PC-3 (cell line): ENCODE measurements around the gene RARA. TPM values are rescaled to one million over a fixed set of nuclear protein-coding genes. Genes with fewer than 3 reads are reported as not detected.
"Not testable (repeated sequence)": the region's sequence is repeated elsewhere in the genome, so short reads cannot be mapped to it uniquely, and the experiment has no call there.

Source experiments
- ATAC-seq: fragments of 200-7000 bp; cut with Tn5 transposase; 2 replicates; pipeline ENCODE4 v1.9.1; 2020; ENCODE audit warnings: mild to moderate bottlenecking, moderate library complexity
- BruUV-seq: library from RNA; stranded (reverse); fragments of 400-500 nt; replicated peaks from 2 replicates; lab custom pipeline; 2021; lab: Mats Ljungman, UMichigan
- CTCF ChIA-PET: fragments of 300-600 bp; sonication (Branson Sonifier 250); formaldehyde crosslinking; loops from one replicate; lab custom pipeline; 2022; ENCODE audit warnings: antibody characterized with exemption; lab: Charles Lee
- POLR2A ChIA-PET: fragments of 300-600 bp; sonication (Branson Sonifier 250); formaldehyde crosslinking; loops from one replicate; lab custom pipeline; 2022; ENCODE audit warnings: antibody characterized with exemption; ENCODE audit not compliant: unreplicated experiment; lab: Charles Lee
- DNase-seq: peaks from one replicate; pipeline ENCODE4 v3.0.0-alpha.2; 2015
- H2AFZ ChIP-seq: fragments of 300-600 bp; sonication (generic); 2 replicates; pipeline ENCODE4 v1.6.0; 2016; ENCODE audit warnings: antibody characterized with exemption, low read length
- H3F3A ChIP-seq: fragments of 300-600 bp; sonication (generic); one replicate; pipeline ENCODE4 v1.6.0; 2017; ENCODE audit warnings: antibody characterized with exemption, low read length, control low read depth, mild to moderate bottlenecking; ENCODE audit not compliant: unreplicated experiment
- H3K27ac ChIP-seq: fragments of 300-600 bp; sonication (generic); 2 replicates; pipeline ENCODE4 v1.5.1; 2016; ENCODE audit warnings: mild to moderate bottlenecking, low read length
- H3K27me3 ChIP-seq: fragments of 300-600 bp; sonication (generic); 2 replicates; pipeline ENCODE4 v1.6.1; 2016; ENCODE audit warnings: low read length, mixed read lengths
- H3K36me3 ChIP-seq: fragments of 300-600 bp; sonication (generic); 2 replicates; pipeline ENCODE4 v1.6.1; 2016; ENCODE audit warnings: low read depth, mixed run types, low read length, mixed read lengths
- H3K4me1 ChIP-seq: fragments of 300-600 bp; sonication (generic); 2 replicates; pipeline ENCODE4 v1.5.1; 2016; ENCODE audit warnings: low read length; ENCODE audit not compliant: insufficient read depth
- H3K4me2 ChIP-seq: fragments of 300-600 bp; sonication (generic); 2 replicates; pipeline ENCODE4 v1.6.0; 2016; ENCODE audit warnings: low read length
- H3K4me3 ChIP-seq: fragments of 300-600 bp; sonication (generic); 2 replicates; pipeline ENCODE4 v1.5.1; 2016; ENCODE audit warnings: mild to moderate bottlenecking, low read length, mixed read lengths
- H3K79me2 ChIP-seq: fragments of 300-600 bp; sonication (generic); 2 replicates; pipeline ENCODE4 v1.6.1; 2017; ENCODE audit warnings: low read length, mixed read lengths
- H3K9ac ChIP-seq: fragments of 300-600 bp; sonication (generic); 2 replicates; pipeline ENCODE4 v1.6.0; 2016; ENCODE audit warnings: mild to moderate bottlenecking, low read length
- H3K9me2 ChIP-seq: fragments of 300-600 bp; sonication (generic); replicated peaks from 2 replicates; pipeline ENCODE4 v1.6.1; 2016; ENCODE audit warnings: mixed run types, low read length, mixed read lengths
- H3K9me3 ChIP-seq: fragments of 300-600 bp; sonication (generic); 2 replicates; pipeline ENCODE4 v1.6.1; 2016; ENCODE audit warnings: low read length, mixed read lengths
- H4K20me1 ChIP-seq: fragments of 300-600 bp; sonication (generic); 2 replicates; pipeline ENCODE4 v1.6.1; 2016; ENCODE audit warnings: low read length, mixed read lengths
- EZH2 ChIP-seq: fragments of 300-600 bp; sonication (generic); IDR thresholded peaks from one replicate; pipeline ENCODE4 v1.6.1; 2017; ENCODE audit warnings: antibody characterized with exemption, mild to moderate bottlenecking, low read length; ENCODE audit not compliant: unreplicated experiment
- EZH2phosphoT487 ChIP-seq: fragments of 300-600 bp; sonication (generic); IDR thresholded peaks from 2 replicates; pipeline ENCODE4 v1.6.1; 2018; ENCODE audit warnings: mild to moderate bottlenecking, antibody characterized with exemption, low read length, borderline replicate concordance
- intact Hi-C: fragments of 100-400 bp; cut with micrococcal nuclease; formaldehyde crosslinking; loops from 2 replicates; pipeline ENCODE4 v1.9.0; 2023
- total RNA-seq: library from RNA; depleted of rRNA; stranded (reverse); fragments of >200 nt; gene quantifications from 2 replicates; pipeline ENCODE4 v1.2.3, GENCODE V29; 2014
- TF ChIP-seq, protein P1 (sequence below): fragments of 300-600 bp; sonication (generic); conservative IDR thresholded peaks from 2 replicates; pipeline ENCODE4 v1.5.1; 2017; ENCODE audit warnings: antibody characterized with exemption, low read depth, mild to moderate bottlenecking, low read length

The RARA gene
- total RNA-seq, 1 experiment from 2014 or later = 19.6 TPM

DNA sequence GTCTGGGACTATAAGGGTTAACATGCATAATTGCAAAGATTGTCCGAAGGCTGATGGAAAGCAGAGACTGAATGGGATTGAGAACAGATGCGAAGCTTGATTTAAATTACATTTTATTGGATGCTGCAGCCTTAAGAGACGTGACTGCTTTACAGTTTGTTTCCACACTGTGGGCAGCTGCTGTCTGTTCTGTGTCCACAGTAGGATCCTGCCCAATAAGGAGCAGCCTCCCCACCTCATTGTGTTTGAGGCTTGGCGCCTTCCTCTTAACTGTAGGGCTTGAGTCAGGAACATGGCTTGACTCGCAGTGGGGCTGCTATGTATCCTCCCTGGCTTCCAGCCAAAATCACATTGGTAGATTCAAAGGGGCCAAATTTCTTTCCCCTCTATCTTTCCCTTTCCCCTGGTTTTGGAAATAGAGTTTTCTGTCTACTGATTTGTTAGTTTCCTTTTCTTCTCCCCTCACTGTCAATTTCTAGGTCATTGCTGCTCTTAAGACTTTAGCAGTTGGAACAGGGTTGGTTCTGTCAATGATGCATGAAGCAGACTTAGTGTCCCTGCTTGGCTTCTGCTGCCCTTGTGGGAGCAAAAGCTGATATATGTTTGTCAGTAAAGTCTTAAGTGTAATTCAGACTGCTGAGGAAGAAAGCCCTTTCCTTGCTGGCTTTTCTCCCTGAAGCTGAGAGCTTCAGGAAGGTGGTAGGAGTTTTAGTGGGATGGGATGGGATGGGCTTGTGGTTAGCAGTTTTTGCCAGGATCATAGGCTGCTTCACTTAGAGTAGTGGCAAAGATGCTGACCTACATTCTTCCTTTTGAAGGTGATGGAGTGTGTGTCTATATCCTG is 5.0 kb upstream of the RARA start:
- ATAC-seq = no peak
- H3K9ac ChIP-seq = no peak overlapping the region
- ChIA-PET POLR2A (no interaction called here), CTCF (interaction anchor here (1.2 to 2.0 kb wide), 2 partner anchors 13 to 51 kb away, joined by 7 to 9 read pairs; no protein-coding TSS in a partner anchor)
- H2AFZ ChIP-seq = no peak overlapping the region
- no peaks in the 10 kb centered on the region for H3K27me3 ChIP-seq
- H3K27ac ChIP-seq = no peak overlapping the region
- H3F3A ChIP-seq = no peaks in the 10 kb centered on the region
- H3K4me2 ChIP-seq = no peak overlapping the region
- no peak for DNase-seq
- H3K9me3 ChIP-seq = no peaks in the 10 kb centered on the region
- peaks cover 10% of the 10 kb centered on the region for H3K4me1 ChIP-seq
- no peak overlapping the region for H3K4me3 ChIP-seq
- H4K20me1 ChIP-seq = 0 out of 2 replicates have a peak, but pooled peaks cover 5% of the 10 kb centered on the region
- no peaks in the 10 kb centered on the region for H3K9me2 ChIP-seq
- no TSS peak for BruUV-seq
- H3K36me3 ChIP-seq = peaks cover 37% of the 10 kb centered on the region
- intact Hi-C loops = loop anchor here (1.0 to 5.0 kb wide), 5 partner anchors 38 to 258 kb away; partner anchors contain the start of gene TOP2A
- 0 out of 2 replicates have a peak, but pooled peaks cover 4% of the 10 kb centered on the region for H3K79me2 ChIP-seq
- no peak for TF ChIP-seq EZH2
- no peak for TF ChIP-seq EZH2phosphoT487
- TF ChIP-seq, protein P1, sequence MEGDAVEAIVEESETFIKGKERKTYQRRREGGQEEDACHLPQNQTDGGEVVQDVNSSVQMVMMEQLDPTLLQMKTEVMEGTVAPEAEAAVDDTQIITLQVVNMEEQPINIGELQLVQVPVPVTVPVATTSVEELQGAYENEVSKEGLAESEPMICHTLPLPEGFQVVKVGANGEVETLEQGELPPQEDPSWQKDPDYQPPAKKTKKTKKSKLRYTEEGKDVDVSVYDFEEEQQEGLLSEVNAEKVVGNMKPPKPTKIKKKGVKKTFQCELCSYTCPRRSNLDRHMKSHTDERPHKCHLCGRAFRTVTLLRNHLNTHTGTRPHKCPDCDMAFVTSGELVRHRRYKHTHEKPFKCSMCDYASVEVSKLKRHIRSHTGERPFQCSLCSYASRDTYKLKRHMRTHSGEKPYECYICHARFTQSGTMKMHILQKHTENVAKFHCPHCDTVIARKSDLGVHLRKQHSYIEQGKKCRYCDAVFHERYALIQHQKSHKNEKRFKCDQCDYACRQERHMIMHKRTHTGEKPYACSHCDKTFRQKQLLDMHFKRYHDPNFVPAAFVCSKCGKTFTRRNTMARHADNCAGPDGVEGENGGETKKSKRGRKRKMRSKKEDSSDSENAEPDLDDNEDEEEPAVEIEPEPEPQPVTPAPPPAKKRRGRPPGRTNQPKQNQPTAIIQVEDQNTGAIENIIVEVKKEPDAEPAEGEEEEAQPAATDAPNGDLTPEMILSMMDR = no peak

DNA sequence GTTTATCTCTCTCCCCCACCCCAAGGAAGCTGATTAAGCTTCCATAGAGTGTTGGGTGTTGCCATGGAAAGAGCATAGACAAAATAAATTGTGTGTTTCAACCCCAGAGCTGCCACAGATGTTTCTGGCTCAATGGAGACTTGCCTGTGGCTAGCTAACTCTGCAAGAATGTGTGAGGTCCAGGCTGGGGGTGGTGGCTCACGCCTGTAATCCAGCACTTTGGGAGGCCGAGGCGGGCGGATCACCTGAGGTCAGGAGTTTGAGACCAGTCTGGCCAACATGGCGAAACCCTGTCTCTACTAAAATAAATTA is 4.5 kb upstream of the RARA start:
- peaks cover 37% of the 10 kb centered on the region for H3K36me3 ChIP-seq
- H3K4me2 ChIP-seq, H4K20me1 ChIP-seq, H3K4me3 ChIP-seq, BruUV-seq, H3K27me3 ChIP-seq, H3F3A ChIP-seq, POLR2A ChIA-PET, H2AFZ ChIP-seq, H3K27ac ChIP-seq, DNase-seq, H3K79me2 ChIP-seq, H3K9me3 ChIP-seq, H3K9ac ChIP-seq, ATAC-seq, CTCF ChIA-PET, H3K9me2 ChIP-seq: not testable (repeated sequence)
- H3K4me1 ChIP-seq = peaks cover 14% of the 10 kb centered on the region
- intact Hi-C loops = loop anchor here (5.0 kb wide), 3 partner anchors 38 to 258 kb away; partner anchors contain the start of gene TOP2A

DNA sequence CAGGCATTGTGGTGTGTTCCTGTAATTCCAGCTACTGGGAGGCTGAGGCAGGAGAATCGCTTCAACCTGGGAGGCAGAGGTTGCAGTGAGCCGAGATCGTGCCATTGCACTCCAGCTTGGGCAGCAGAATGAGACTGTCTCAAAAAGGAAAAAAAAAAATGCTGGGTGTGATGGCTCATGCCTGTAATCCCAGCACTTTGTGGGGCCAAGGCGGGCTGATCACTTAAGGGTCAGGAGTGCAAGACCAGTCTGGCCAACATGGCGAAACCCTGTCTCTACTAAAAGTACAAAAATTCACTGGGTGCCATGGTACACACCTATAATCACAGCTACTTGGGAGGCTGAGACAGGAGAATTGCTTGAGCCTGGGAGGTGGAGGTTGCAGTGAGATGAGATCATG is 4.1 kb upstream of the RARA start:
- peaks cover 37% of the 10 kb centered on the region for H3K36me3 ChIP-seq
- ATAC-seq, H3K4me2 ChIP-seq, BruUV-seq, H3F3A ChIP-seq, H2AFZ ChIP-seq, H4K20me1 ChIP-seq, H3K27ac ChIP-seq, H3K27me3 ChIP-seq, H3K4me3 ChIP-seq, H3K9ac ChIP-seq, DNase-seq, POLR2A ChIA-PET, CTCF ChIA-PET, H3K79me2 ChIP-seq, H3K9me3 ChIP-seq, H3K9me2 ChIP-seq: not testable (repeated sequence)
- peaks cover 17% of the 10 kb centered on the region for H3K4me1 ChIP-seq
- intact Hi-C loops = loop anchor here (5.0 kb wide), 3 partner anchors 37 to 257 kb away; partner anchors contain the start of gene TOP2A
